ENCODE results near the gene KLHDC7A. TPM values are rescaled to one million over a fixed set of nuclear protein-coding genes. Genes with fewer than 3 reads are reported as not detected.
A peak's percentile ranks its signal among the peaks of the same experiment; 100 is the strongest.

The KLHDC7A gene
- total and polyA plus RNA-seq, 10 donors: not detected

- whole genome bisulfite sequencing, 5 donors: 86 to 95% (median 88%) methylated on average over 6 of the region's 6 CpGs
- peak; percentile 23 for DNase-seq
- H3K36me3 ChIP-seq: no peaks in the 10 kb centered on the region
- H3K27me3 ChIP-seq (replicated peaks in 1 of 7): peaks cover 0 to 30% (median 0%) of the 10 kb centered on the region in 7 donors
- intact Hi-C loops (cut with DNase I; ENCODE audit: low total_unique reads): no loop called here
- TF ChIP-seq POLR2A (IDR thresholded peaks at IDR 0.05) (no peak), POLR2AphosphoS5 (IDR thresholded peaks at IDR 0.05) (no peak)
- TF ChIP-seq, protein P1, sequence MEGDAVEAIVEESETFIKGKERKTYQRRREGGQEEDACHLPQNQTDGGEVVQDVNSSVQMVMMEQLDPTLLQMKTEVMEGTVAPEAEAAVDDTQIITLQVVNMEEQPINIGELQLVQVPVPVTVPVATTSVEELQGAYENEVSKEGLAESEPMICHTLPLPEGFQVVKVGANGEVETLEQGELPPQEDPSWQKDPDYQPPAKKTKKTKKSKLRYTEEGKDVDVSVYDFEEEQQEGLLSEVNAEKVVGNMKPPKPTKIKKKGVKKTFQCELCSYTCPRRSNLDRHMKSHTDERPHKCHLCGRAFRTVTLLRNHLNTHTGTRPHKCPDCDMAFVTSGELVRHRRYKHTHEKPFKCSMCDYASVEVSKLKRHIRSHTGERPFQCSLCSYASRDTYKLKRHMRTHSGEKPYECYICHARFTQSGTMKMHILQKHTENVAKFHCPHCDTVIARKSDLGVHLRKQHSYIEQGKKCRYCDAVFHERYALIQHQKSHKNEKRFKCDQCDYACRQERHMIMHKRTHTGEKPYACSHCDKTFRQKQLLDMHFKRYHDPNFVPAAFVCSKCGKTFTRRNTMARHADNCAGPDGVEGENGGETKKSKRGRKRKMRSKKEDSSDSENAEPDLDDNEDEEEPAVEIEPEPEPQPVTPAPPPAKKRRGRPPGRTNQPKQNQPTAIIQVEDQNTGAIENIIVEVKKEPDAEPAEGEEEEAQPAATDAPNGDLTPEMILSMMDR (IDR thresholded peaks at IDR 0.05 in 8 of 11, conservative IDR thresholded peaks at IDR 0.05 in 3 of 11): no peak
- no peaks in the 10 kb centered on the region for H3K4me1 ChIP-seq
- H3K4me3 ChIP-seq: no peak overlapping the region
- H3K27ac ChIP-seq: no peak overlapping the region
- no peaks in the 10 kb centered on the region for H3K9me3 ChIP-seq
These were observed 16.6 kb upstream of the KLHDC7A start for GRCh38 chr1:18463984-18464664.

- intact Hi-C loops (cut with DNase I; ENCODE audit: low total_unique reads): no loop called here
- H3K36me3 ChIP-seq: no peaks in the 10 kb centered on the region
- peak; percentile 42 for DNase-seq
- TF ChIP-seq, protein P1 (IDR thresholded peaks at IDR 0.05 in 8 of 11, conservative IDR thresholded peaks at IDR 0.05 in 3 of 11): no peak
- no peak for TF ChIP-seq POLR2A (IDR thresholded peaks at IDR 0.05)
- no peak for TF ChIP-seq POLR2AphosphoS5 (IDR thresholded peaks at IDR 0.05)
- no peaks in the 10 kb centered on the region for H3K9me3 ChIP-seq
- peaks cover 0 to 30% (median 0%) of the 10 kb centered on the region in 7 donors for H3K27me3 ChIP-seq (replicated peaks in 1 of 7)
- WGBS, 5 donors: 71 to 82% (median 80%) methylated on average over 8 of the region's 8 CpGs
- H3K27ac ChIP-seq: no peak overlapping the region
- H3K4me3 ChIP-seq: no peak overlapping the region
- H3K4me1 ChIP-seq: no peaks in the 10 kb centered on the region
These were observed 16.1 kb upstream of the KLHDC7A start for GRCh38 chr1:18464665-18465050.

DNA sequence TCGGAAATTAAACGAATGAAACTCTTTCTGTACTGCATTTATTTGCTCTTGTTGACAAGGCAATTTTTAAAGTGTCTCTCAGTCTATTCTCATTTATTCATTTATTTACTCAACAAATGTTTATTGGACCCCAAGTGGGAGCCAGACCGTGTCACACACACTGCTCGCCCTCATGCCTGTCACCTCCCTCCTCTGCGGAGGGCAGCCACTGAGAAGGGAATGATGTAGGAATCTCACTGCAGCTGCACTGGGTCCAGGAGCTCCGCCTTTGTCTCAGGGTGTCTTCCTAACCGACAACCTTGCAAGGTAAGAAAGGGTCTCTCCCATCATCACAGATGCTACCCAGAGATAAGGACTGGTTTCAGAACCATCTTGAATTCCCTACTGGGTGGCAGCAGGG, 14.1 kb upstream of the KLHDC7A start:
- 65 to 79% (median 72%) methylated on average over 7 of the region's 7 CpGs for WGBS, 5 donors
- Histone ChIP-seq H3K9me3 (no peaks in the 10 kb centered on the region), H3K4me1 (no peaks in the 10 kb centered on the region), H3K27ac (no peak overlapping the region), H3K4me3 (no peak overlapping the region), H3K36me3 (no peaks in the 10 kb centered on the region), H3K27me3 (replicated peaks in 1 of 7) (peaks cover 0 to 26% (median 0%) of the 10 kb centered on the region in 7 donors)
- peak; percentile 37 for DNase-seq
- no peak for TF ChIP-seq POLR2AphosphoS5 (IDR thresholded peaks at IDR 0.05)
- TF ChIP-seq, protein P1 (IDR thresholded peaks at IDR 0.05 in 8 of 11, conservative IDR thresholded peaks at IDR 0.05 in 3 of 11): no peak
- TF ChIP-seq POLR2A (IDR thresholded peaks at IDR 0.05): no peak
- intact Hi-C loops (cut with DNase I; ENCODE audit: low total_unique reads): no loop called here

- Histone ChIP-seq H3K36me3 (no peaks in the 10 kb centered on the region), H3K9me3 (no peaks in the 10 kb centered on the region), H3K27ac (no peak overlapping the region), H3K4me3 (no peak overlapping the region), H3K27me3 (replicated peaks in 1 of 7) (peaks cover 0 to 26% (median 0%) of the 10 kb centered on the region in 7 donors), H3K4me1 (no peaks in the 10 kb centered on the region)
- intact Hi-C loops (cut with DNase I; ENCODE audit: low total_unique reads): no loop called here
- peak; percentile 23 for DNase-seq
- 70 to 81% (median 74%) methylated on average over 6 of the region's 6 CpGs for WGBS, 5 donors
- TF ChIP-seq POLR2AphosphoS5 (IDR thresholded peaks at IDR 0.05): no peak
- TF ChIP-seq, protein P1 (IDR thresholded peaks at IDR 0.05 in 8 of 11, conservative IDR thresholded peaks at IDR 0.05 in 3 of 11): no peak
- no peak for TF ChIP-seq POLR2A (IDR thresholded peaks at IDR 0.05)
These were observed 12.2 kb upstream of the KLHDC7A start for GRCh38 chr1:18468570-18468969.

All from spleen (tissue), 11 donors.